DMS53 treated with DMSO at 0.1 percent for 48 hours (cell line): ENCODE data around the gene EPN3.

ENCODE experiments used
- DNase-seq: peaks from one replicate; lab custom pipeline; 2025; ENCODE audit not compliant: unreplicated experiment; lab: John Stamatoyannopoulos, UW

EPN3 gene

DNA sequence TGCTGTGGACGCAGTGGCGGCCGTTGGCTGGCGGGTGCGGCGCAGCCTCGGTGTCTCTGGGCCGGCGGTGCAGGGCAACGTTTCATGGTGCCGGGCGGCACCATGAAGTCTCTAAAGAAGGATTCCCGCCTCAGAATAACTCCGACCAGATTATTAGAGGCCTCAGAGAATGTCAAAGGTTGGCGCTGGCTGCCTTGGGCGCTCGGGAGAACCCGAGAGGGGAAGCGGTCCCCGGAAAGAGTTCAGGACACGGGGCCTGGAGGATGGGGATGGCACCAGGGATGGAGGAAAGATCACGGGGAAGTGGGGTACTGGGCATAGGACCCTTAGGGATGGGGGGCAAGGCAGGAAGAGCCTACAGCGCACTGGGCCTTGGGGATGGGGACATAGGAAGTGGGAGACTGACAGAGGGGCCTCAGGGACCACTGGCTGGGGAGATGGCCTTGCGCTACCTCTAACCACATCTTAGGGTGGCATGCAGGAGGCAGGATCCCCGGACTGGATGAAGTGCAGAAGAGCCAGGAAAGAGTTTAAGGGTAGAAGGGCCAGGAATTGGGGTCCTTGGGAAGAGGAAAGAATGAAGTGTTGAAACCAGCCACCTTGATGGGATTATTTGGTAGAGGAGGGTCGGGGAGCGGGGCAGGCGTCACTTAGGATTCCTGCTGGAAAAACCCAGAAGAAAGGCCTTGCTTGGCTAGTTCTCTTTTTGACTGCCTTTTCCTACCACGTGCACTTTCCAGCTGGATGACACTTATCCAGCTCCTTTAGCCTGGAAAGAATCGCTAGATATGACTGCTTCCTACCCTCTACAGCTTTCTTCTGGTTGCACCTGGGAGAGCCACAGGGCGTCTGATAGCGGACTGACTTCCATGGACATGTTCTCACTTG, 23.7 kb upstream of the EPN3 start:
- no peak for DNase-seq

DNA sequence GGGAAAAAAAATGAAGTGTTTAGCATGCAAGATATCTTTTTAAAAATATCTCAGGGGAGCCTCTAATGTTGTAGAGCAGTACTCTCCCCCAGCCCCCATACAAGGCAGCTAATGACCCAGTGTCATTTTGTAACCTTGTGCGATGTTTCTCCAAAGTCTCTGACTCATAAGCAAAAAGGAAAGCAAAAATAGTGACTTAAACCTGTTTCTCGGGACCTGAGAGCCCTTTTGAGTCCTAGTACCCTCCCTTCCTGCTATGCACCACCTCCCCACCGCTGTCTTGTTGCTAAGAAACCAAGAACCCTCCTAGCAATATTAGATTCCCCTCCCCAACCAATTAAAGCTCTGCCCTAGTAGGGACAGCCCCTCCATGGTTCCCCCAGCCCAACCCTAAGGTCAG, 21.5 kb upstream of the EPN3 start:
- DNase-seq = no peak

GRCh38 chr17:50513495-50513894, 19.0 kb upstream of the EPN3 start:
- DNase-seq = no peak

DNA sequence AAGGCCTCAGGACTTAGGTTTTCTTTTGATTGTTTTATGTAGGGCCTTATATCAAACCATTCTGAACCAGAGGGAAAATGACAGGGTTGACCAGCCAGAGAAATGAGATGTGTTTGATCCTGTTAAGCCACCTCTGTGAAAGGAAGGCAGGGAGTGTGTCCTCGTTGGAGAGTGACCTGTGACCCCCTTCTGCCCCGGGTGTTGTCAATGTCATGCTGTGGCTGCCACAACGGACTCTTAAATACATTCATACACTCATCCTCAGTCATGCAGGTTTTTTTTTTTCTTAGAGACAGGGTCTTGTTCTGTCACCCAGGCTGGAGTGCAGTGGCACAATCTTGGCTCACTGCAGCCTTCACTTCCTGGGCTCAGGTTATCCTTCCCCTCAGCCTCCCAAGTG, 18.1 kb upstream of the EPN3 start:
- no peak for DNase-seq

DNA sequence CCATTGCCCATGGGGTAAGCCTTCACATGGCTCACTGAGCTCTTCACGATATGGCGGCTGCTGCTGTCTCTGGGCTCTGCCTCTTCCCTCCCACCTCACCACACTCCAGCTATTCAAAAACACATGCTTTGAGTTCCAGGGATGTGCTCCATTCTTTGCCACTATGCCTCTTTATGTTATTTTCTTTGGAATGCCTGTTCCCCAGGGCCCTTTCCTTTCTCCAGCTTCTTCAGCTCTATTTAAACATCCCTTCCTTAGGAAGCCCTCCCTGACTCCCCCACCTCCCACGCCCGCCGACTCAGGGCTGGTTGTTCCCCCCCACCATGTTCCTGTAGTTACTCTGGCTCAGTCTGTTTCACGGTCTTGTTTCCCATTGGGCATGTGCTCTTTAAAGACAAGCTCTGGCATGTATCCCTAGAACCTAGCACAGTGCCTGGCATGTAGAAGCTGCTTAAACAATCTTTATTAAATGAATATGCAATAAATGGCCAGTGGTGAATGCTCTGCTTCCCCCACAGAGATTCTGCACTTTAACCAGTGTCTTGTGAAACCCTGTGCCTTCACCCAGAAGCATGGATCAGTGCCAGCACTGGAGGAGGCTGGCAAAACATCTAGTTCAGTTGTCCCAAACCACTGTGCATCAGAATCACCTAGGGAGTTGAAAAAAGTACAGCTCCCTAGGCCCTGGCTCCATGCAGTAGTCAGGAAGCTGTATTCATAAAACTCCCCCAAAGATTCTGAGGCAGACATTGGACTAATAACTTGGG, 17.4 kb upstream of the EPN3 start:
- DNase-seq = no peak

DNA sequence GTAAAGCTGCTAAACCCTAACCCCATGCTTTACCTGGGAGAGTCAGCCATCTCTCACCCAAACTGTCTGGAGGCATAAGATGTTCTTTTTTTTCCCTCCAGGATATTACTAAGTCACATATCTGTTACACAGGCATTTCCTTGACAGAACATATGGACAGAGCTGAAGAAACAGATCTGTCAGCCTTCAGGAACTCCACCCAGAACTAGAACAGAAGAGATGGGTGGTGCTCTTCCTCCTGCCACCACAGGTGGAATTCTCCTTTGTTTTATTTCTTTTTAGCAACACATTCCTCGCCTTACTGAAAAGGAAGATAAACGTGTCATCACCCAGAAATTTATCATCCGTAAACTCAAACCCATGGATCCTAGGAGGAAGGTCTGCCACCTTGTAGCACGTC, 15.5 kb upstream of the EPN3 start:
- no peak for DNase-seq

GRCh38 chr17:50517504-50518383, 14.8 kb upstream of the EPN3 start:
- DNase-seq = no peak

DNA sequence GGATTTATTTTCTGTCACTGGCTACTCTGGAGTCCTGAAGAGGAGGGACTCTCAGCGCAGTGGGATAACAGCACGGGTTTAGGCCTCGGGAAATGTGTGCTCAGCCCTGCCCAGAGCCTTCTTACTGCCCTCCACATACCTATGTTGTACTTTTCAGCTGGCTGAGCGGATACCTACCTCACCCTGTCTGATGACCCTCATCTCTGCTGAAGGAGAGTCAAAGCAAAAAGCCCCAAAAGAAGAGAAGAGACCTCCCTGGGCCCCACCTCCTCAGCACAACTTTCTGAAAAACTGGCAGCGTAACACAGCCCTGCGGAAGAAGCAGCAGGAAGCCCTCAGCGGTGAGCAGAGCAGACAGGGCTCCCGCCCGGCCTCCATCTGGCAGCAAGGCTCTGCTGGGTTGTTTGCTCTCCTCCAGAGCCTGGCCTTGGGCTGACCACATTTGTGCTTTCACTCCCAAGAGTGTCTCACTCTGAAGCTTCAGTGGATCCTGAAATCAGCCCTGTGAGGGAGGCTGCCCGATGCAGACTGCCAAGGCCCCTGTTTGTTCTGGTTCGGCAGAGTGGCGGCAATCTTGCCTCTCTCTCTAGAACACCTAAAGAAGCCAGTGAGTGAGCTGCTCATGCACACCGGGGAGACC, 14.0 kb upstream of the EPN3 start:
- DNase-seq = no peak

DNA sequence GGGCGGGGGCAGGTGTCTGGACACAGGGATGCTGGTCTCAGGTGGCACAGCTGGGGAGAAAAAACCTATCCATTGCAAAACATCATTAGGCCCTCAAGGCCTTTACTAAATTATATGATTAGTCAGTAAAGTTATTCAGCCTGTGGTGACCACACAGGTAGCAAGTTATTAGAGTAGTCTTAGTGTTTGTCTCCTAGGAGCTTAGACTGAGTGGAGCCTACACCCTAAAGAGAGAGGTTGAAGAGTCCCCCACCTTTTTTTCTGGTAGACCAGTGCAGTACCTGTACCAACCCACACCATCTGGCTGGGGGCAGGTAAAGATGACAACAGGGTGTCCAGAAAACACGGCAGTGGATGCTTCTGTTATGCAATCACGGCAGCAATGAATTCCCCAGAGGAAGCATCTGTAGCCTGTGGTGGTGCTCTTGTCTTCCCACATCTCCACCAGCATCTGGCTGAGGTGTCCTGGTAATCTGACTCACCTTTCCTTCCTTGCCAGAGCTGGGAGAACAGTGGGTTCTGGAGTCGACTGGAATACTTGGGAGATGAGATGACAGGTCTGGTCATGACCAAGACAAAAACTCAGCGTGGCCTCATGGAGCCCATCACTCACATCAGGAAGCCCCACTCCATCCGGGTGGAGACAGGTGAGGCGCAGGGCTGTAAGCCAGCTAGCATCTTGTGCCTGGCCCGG, 13.2 kb upstream of the EPN3 start:
- DNase-seq = no peak

- DNase-seq = no peak
Measured at GRCh38 chr17:50520483-50520882, 12.1 kb upstream of the EPN3 start.

- DNase-seq = no peak
Measured at GRCh38 chr17:50521514-50521913, 11.0 kb upstream of the EPN3 start.

DNA sequence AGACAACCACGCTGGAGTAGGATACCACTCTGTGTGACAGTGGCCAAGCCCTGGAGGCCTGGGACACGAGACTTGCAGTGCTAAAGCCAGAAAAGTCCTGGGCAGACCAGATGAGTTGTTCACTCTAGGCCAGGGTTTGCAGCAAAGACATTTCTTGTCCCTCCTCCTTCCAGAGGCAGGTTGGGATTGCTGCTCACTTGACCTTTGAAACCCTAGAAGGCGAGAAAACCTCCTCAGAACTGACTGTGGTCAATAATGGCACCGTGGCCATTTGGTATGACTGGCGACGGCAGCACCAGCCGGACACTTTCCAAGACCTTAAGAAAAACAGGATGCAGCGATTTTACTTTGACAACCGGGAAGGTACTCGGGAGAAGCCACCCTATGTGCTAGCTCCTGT, 9.8 kb upstream of the EPN3 start:
- DNase-seq = no peak

GRCh38 chr17:50523208-50523607, 9.3 kb upstream of the EPN3 start:
- DNase-seq = peak; percentile 35

- DNase-seq = no peak
Measured at GRCh38 chr17:50524838-50525237, 7.7 kb upstream of the EPN3 start.

- no peak for DNase-seq
Measured at GRCh38 chr17:50527155-50527762, 5.3 kb upstream of the EPN3 start.

- no peak for DNase-seq
Measured at GRCh38 chr17:50527949-50528474, 4.5 kb upstream of the EPN3 start.

- no peak for DNase-seq
Measured at GRCh38 chr17:50529849-50530248, 2.7 kb upstream of the EPN3 start.

- DNase-seq = no peak
Measured at GRCh38 chr17:50531428-50532025, 1.0 kb upstream of the EPN3 start.

DNA sequence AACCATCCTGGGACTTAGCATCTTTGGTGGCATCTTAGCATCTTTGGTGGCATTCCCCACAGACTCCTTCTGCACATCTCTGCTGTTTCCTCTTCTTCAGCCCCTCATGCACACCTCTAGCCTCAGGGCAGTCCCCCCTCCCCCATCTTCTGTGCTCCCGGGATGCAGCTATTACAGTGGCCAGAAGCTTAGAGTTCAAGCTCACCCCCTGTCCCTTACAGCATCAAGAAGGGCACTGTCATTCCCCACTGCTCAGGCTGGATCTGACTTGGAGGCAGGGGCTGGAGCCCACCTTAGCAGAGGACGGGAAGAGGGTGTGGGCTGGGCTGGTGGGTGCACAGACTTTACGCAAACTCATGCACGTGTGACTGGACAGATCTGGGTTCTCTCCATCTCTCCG, 650 bp downstream of the EPN3 start:
- DNase-seq = no peak
